ENCODE results near the gene ASCC1. TPM values are rescaled to one million over a fixed set of nuclear protein-coding genes. Genes with fewer than 3 reads are reported as not detected.

Gene ASCC1
- total and polyA plus RNA-seq, 2 experiments from 2014 or later = 13.7 to 37.2 TPM

GRCh38 chr10:72106896-72107295 is 109.2 kb downstream of the ASCC1 start:
- H3F3A ChIP-seq (replicated peaks; ENCODE audit: low read depth) = no peaks in the 10 kb centered on the region
- DNase-seq (ENCODE audit: low spot score) (no peak), ATAC-seq (no peak)
- no peak for TF ChIP-seq EZH2phosphoT487 (IDR thresholded peaks at IDR 0.05; ENCODE audit: unreplicated experiment)
- no peaks in the 10 kb centered on the region for H3K4me1 ChIP-seq (ENCODE audit: insufficient read depth)
- Mint-ChIP-seq H3K9me3 (no peaks in the 10 kb centered on the region), H3K27ac (no peak overlapping the region), H3K4me1 (peaks cover 2% of the 10 kb centered on the region; the same call in 1 of the 3 replicates), H3K27me3 (ENCODE audit: insufficient read depth, low read depth, poor library complexity) (no peaks in the 10 kb centered on the region), H3K36me3 (ENCODE audit: low read depth) (0 out of 3 replicates have a peak, but pooled peaks cover 7% of the 10 kb centered on the region), H3K4me3 (no peak overlapping the region)
- no peak overlapping the region for H3K27ac ChIP-seq (ENCODE audit: low read depth)
- no peak overlapping the region for H2AFZ ChIP-seq
- no peaks in the 10 kb centered on the region for H3K27me3 ChIP-seq (ENCODE audit: insufficient read depth)
- no peak overlapping the region for H3K4me3 ChIP-seq
- H3K4me2 ChIP-seq = no peak overlapping the region
- H3K36me3 ChIP-seq (ENCODE audit: insufficient read depth) = no peaks in the 10 kb centered on the region
- H3K9me2 ChIP-seq (ENCODE audit: insufficient read depth) = no peaks in the 10 kb centered on the region
- H3K79me2 ChIP-seq (replicated peaks; ENCODE audit: insufficient read depth) = no peaks in the 10 kb centered on the region
- no peaks in the 10 kb centered on the region for H4K20me1 ChIP-seq (replicated peaks; ENCODE audit: insufficient read depth)

- Histone ChIP-seq H3K36me3 (ENCODE audit: insufficient read depth) (no peaks in the 10 kb centered on the region), H3F3A (replicated peaks; ENCODE audit: low read depth) (no peaks in the 10 kb centered on the region), H3K27ac (ENCODE audit: low read depth) (no peak overlapping the region), H3K4me3 (no peak overlapping the region), H2AFZ (no peak overlapping the region), H3K79me2 (replicated peaks; ENCODE audit: insufficient read depth) (no peaks in the 10 kb centered on the region), H4K20me1 (replicated peaks; ENCODE audit: insufficient read depth) (no peaks in the 10 kb centered on the region), H3K27me3 (ENCODE audit: insufficient read depth) (no peaks in the 10 kb centered on the region), H3K9me2 (ENCODE audit: insufficient read depth) (no peaks in the 10 kb centered on the region), H3K4me1 (ENCODE audit: insufficient read depth) (no peaks in the 10 kb centered on the region), H3K4me2 (no peak overlapping the region)
- Mint-ChIP-seq H3K9me3 (no peaks in the 10 kb centered on the region), H3K4me1 (peaks cover 2% of the 10 kb centered on the region; the same call in 1 of the 3 replicates), H3K27me3 (ENCODE audit: insufficient read depth, low read depth, poor library complexity) (no peaks in the 10 kb centered on the region), H3K36me3 (ENCODE audit: low read depth) (0 out of 3 replicates have a peak, but pooled peaks cover 7% of the 10 kb centered on the region), H3K4me3 (no peak overlapping the region), H3K27ac (no peak overlapping the region)
- TF ChIP-seq NANOG (IDR thresholded peaks at IDR 0.05; ENCODE audit: borderline replicate concordance) = no peak
- TF ChIP-seq ZNF331 (CRISPR knock-in tag; IDR thresholded peaks at IDR 0.05; ENCODE audit: low read depth) = no peak
- no peak for TF ChIP-seq ZNF462 (CRISPR knock-in tag; IDR thresholded peaks at IDR 0.05)
- no peak for TF ChIP-seq STAT1 (IDR thresholded peaks at IDR 0.05; ENCODE audit: unreplicated experiment)
- DNase-seq (ENCODE audit: low spot score) (no peak), ATAC-seq (no peak)
These were observed 109.8 kb downstream of the ASCC1 start for GRCh38 chr10:72106154-72106849.

Data from GM23338 (cell line).